T-helper 2 cell treated with Interferon-gamma antibody and Interleukin-4, amounts not matched to agents 5 μg/mL and 100 μg/mL, for 36 hours (primary cell): ENCODE results near the gene MPDU1.

Source experiments
- DNase-seq: peaks from one replicate; pipeline ENCODE4 v3.0.0; 2021; ENCODE audit warnings: low spot score
- H3K27ac Mint-ChIP-seq: one replicate; pipeline ENCODE4 v1.8.0; 2021; ENCODE audit warnings: mild to moderate bottlenecking, mixed read lengths
- H3K27me3 Mint-ChIP-seq: one replicate; pipeline ENCODE4 v1.8.0; 2021; ENCODE audit warnings: low read depth, mixed read lengths
- H3K36me3 Mint-ChIP-seq: one replicate; pipeline ENCODE4 v1.8.0; 2021; ENCODE audit warnings: low read depth, mixed read lengths
- H3K4me1 Mint-ChIP-seq: one replicate; pipeline ENCODE4 v1.8.0; 2021; ENCODE audit warnings: low read depth, mixed read lengths
- H3K4me3 Mint-ChIP-seq: one replicate; pipeline ENCODE4 v1.8.0; 2022; ENCODE audit warnings: mild to moderate bottlenecking, moderate library complexity, mixed read lengths
- H3K9me3 Mint-ChIP-seq: one replicate; pipeline ENCODE4 v1.8.0; 2021; ENCODE audit warnings: mixed read lengths

MPDU1 gene

DNA sequence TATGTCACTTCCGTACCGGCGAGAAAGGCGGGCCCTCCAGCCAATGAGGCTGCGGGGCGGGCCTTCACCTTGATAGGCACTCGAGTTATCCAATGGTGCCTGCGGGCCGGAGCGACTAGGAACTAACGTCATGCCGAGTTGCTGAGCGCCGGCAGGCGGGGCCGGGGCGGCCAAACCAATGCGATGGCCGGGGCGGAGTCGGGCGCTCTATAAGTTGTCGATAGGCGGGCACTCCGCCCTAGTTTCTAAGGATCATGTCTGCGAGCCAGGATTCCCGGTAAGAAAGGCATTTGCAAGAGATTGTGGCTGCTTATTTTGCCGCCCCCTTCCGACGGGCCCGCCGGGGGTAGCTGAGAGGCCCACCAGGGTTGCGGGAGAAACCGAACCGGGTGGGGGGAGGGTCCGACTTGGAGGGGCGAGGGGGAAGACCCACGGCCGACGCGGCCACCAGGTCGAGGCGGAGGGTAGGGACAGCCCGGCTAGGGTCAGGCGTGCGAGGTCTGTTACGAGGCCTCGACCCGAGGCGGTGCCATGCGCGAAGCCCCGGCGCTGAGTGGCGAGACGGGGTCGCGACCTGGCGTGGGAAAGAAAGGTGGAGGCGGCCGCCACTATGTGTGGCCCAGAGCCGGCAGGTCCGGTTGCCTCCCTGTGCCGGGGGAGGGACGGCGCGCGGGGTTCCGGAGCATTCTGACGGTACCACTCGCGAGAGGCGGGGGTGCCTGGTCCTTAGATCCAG is 10.9 kb upstream of the MPDU1 start:
- peaks cover 38% of the 10 kb centered on the region for H3K4me1 Mint-ChIP-seq
- peak; percentile 99 for DNase-seq
- H3K27me3 Mint-ChIP-seq, result peaks cover 4% of the 10 kb centered on the region
- H3K27ac Mint-ChIP-seq, result peak overlapping the region; percentile 99
- H3K36me3 Mint-ChIP-seq, result peaks cover 76% of the 10 kb centered on the region
- H3K4me3 Mint-ChIP-seq, result peak overlapping the region; percentile 92
- H3K9me3 Mint-ChIP-seq, result no peaks in the 10 kb centered on the region

- Mint-ChIP-seq H3K27me3 (peaks cover 4% of the 10 kb centered on the region), H3K4me1 (peaks cover 45% of the 10 kb centered on the region)
Measured at GRCh38 chr17:7573324-7574080, 10.2 kb upstream of the MPDU1 start.

GRCh38 chr17:7574176-7574953 is 9.3 kb upstream of the MPDU1 start:
- peaks cover 53% of the 10 kb centered on the region for H3K4me1 Mint-ChIP-seq
- H3K27ac Mint-ChIP-seq, result peak overlapping the region; percentile 99
- no peak for DNase-seq
- no peaks in the 10 kb centered on the region for H3K9me3 Mint-ChIP-seq
- H3K27me3 Mint-ChIP-seq, result peaks cover 4% of the 10 kb centered on the region
- H3K4me3 Mint-ChIP-seq, result peak overlapping the region; percentile 92
- peaks cover 85% of the 10 kb centered on the region for H3K36me3 Mint-ChIP-seq

More at GRCh38 chr17:7573324-7574080, 10.2 kb upstream of the MPDU1 start:
- Mint-ChIP-seq H3K4me3 (peak overlapping the region; percentile 92), H3K9me3 (no peaks in the 10 kb centered on the region), H3K36me3 (peaks cover 82% of the 10 kb centered on the region), H3K27ac (peak overlapping the region; percentile 99)
- peak; percentile 85 for DNase-seq

DNA sequence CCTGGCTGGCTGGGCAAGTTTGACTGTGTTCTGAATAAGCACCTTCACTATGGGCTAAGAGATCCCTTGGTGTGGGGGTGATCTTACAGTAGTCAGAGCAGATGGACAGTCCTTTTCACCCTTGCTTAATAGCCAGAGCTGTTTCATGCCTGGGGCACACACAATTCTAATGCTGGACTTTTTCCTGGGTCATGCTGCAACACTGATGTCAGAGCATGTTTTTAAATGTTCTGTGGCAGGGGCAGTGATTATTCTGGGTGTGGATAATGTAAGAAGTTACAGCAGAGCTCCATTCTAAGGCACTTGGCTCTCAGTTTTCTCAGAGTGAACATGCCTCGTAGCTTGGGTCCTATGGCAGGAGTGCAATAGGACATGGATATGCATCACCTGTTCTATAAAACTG is 8.2 kb upstream of the MPDU1 start:
- no peaks in the 10 kb centered on the region for H3K9me3 Mint-ChIP-seq
- peaks cover 86% of the 10 kb centered on the region for H3K36me3 Mint-ChIP-seq
- no peak for DNase-seq
- peaks cover 4% of the 10 kb centered on the region for H3K27me3 Mint-ChIP-seq
- peak overlapping the region; percentile 41 for H3K27ac Mint-ChIP-seq
- H3K4me1 Mint-ChIP-seq, result peaks cover 59% of the 10 kb centered on the region
- H3K4me3 Mint-ChIP-seq, result peak overlapping the region; percentile 92

- peak overlapping the region; percentile 92 for H3K4me3 Mint-ChIP-seq
- peak overlapping the region; percentile 41 for H3K27ac Mint-ChIP-seq
- peaks cover 86% of the 10 kb centered on the region for H3K36me3 Mint-ChIP-seq
- H3K9me3 Mint-ChIP-seq, result no peaks in the 10 kb centered on the region
- no peak for DNase-seq
- H3K4me1 Mint-ChIP-seq, result peaks cover 64% of the 10 kb centered on the region
- H3K27me3 Mint-ChIP-seq, result peaks cover 4% of the 10 kb centered on the region
Measured at GRCh38 chr17:7575959-7576358, 7.7 kb upstream of the MPDU1 start.

DNA sequence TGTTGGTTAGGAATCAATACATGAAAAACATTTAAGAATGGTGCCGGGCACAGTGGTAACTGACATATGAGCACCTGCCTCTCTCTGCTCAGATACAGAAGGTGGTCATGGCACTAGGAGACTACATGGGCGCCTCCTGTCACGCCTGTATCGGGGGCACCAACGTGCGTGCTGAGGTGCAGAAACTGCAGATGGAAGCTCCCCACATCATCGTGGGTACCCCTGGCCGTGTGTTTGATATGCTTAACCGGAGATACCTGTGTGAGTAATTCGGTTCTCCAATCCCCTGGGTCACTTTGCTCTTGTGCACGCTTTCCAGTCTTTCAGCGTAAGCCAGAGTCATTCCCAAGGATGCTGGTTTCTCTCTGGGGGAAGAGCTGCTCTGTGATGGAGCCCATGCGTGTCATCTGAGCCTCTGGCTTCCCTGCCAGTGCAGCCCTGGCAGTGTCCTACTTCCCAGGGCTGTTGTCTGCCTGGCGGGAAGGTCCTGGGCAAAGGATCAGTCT is 7.2 kb upstream of the MPDU1 start:
- H3K4me3 Mint-ChIP-seq, result peak overlapping the region; percentile 92
- DNase-seq, result no peak
- H3K4me1 Mint-ChIP-seq, result peaks cover 63% of the 10 kb centered on the region
- H3K9me3 Mint-ChIP-seq, result no peaks in the 10 kb centered on the region
- H3K27me3 Mint-ChIP-seq, result peaks cover 4% of the 10 kb centered on the region
- H3K36me3 Mint-ChIP-seq, result peaks cover 84% of the 10 kb centered on the region
- H3K27ac Mint-ChIP-seq, result peak overlapping the region; percentile 55

- Mint-ChIP-seq H3K36me3 (peaks cover 85% of the 10 kb centered on the region), H3K4me1 (peaks cover 65% of the 10 kb centered on the region), H3K27ac (peak overlapping the region; percentile 53), H3K27me3 (peaks cover 4% of the 10 kb centered on the region), H3K9me3 (no peaks in the 10 kb centered on the region), H3K4me3 (peak overlapping the region; percentile 92)
- no peak for DNase-seq
Measured at GRCh38 chr17:7577327-7578199, 6.1 kb upstream of the MPDU1 start.

DNA sequence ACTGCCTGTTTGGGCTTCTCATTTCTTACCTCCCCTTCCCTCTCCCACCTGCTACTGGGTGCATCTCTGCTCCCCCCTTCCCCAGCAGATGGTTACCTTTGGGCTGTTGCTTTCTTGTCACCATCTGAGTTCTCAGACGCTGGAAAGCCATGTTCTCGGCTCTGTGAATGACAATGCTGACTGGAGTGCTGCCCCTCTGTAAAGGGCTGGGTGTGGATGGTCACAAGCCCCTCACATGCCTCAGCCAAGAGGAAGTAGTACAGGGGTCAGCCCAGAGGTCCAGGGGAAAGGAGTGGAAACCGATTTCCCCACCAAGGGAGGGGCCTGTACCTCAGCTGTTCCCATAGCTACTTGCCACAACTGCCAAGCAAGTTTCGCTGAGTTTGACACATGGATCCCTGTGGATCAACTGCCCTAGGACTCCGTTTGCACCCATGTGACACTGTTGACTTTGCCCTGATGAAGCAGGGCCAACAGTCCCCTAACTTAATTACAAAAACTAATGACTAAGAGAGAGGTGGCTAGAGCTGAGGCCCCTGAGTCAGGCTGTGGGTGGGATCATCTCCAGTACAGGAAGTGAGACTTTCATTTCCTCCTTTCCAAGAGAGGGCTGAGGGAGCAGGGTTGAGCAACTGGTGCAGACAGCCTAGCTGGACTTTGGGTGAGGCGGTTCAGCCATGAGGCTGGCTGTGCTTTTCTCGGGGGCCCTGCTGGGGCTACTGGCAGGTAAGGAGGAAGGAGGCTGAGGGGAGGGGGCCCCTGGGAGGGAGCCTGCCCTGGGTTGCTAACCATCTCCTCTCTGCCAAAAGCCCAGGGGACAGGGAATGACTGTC is 4.4 kb upstream of the MPDU1 start, which contains the start of gene CD68:
CD68 (plus strand) TSS at position 638 of the 833 bp plus-strand sequence; CDS start at position 678, 40 bp downstream.
- DNase-seq, result peak; percentile 78
- H3K27me3 Mint-ChIP-seq, result no peaks in the 10 kb centered on the region
- H3K9me3 Mint-ChIP-seq, result no peaks in the 10 kb centered on the region
- H3K36me3 Mint-ChIP-seq, result peaks cover 75% of the 10 kb centered on the region
- peak within 1 kb of the TSS; percentile 84 for H3K27ac Mint-ChIP-seq
- peak within 1 kb of the TSS; percentile 65 for H3K4me3 Mint-ChIP-seq
- peaks cover 65% of the 10 kb centered on the region for H3K4me1 Mint-ChIP-seq

DNA sequence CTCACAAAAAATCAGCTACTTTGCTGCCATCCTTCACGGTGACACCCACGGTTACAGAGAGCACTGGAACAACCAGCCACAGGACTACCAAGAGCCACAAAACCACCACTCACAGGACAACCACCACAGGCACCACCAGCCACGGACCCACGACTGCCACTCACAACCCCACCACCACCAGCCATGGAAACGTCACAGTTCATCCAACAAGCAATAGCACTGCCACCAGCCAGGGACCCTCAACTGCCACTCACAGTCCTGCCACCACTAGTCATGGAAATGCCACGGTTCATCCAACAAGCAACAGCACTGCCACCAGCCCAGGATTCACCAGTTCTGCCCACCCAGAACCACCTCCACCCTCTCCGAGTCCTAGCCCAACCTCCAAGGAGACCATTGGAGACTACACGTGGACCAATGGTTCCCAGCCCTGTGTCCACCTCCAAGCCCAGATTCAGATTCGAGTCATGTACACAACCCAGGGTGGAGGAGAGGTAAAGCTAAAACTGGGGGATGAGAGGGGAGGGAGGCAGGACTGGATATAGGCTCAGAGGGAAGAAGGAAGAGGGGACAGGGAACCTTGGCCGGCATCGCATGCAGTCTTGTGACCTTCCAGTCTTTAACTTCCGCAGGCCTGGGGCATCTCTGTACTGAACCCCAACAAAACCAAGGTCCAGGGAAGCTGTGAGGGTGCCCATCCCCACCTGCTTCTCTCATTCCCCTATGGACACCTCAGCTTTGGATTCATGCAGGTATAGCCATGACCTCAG is 3.6 kb upstream of the MPDU1 start:
- Mint-ChIP-seq H3K9me3 (no peaks in the 10 kb centered on the region), H3K4me1 (peaks cover 66% of the 10 kb centered on the region), H3K4me3 (peak overlapping the region; percentile 65), H3K36me3 (peaks cover 72% of the 10 kb centered on the region), H3K27ac (peak overlapping the region; percentile 84), H3K27me3 (no peaks in the 10 kb centered on the region)
- peak; percentile 35 for DNase-seq

DNA sequence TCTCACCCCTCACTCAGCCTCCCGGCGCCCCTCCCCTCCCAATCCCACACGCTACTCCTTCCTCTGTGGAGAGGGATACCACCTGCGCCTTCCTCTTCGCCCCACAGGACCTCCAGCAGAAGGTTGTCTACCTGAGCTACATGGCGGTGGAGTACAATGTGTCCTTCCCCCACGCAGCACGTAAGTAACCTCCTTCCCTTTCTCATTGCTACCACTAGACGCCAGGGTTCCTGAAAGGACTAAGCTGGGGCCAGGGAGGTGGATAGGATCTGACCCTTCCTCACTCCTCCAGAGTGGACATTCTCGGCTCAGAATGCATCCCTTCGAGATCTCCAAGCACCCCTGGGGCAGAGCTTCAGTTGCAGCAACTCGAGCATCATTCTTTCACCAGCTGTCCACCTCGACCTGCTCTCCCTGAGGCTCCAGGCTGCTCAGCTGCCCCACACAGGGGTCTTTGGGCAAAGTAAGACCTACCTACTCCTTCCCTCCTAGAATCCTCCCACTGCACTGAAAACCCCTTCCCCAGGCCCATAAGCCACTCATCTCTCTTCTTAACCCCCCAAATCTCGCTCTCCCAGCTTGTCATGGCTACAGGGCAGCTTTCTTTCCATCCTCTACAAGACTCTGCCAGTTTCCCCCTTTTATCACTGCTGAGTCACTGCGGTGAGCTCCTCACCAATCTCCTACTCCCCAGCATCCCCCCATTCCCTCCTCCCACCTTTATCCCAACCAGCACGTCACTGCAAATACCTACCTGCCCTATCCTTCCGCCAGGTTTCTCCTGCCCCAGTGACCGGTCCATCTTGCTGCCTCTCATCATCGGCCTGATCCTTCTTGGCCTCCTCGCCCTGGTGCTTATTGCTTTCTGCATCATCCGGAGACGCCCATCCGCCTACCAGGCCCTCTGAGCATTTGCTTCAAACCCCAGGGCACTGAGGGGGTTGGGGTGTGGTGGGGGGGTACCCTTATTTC is 2.8 kb upstream of the MPDU1 start:
- no peak for DNase-seq
- Mint-ChIP-seq H3K36me3 (peaks cover 68% of the 10 kb centered on the region), H3K4me1 (peaks cover 66% of the 10 kb centered on the region), H3K4me3 (peak overlapping the region; percentile 35), H3K27ac (peak overlapping the region; percentile 84), H3K27me3 (no peaks in the 10 kb centered on the region), H3K9me3 (no peaks in the 10 kb centered on the region)
